Thyroid gland (tissue), 4 donors: ENCODE data around the gene TMBIM6.

ENCODE experiments used
- CTCF ChIP-seq, 6 experiments: fragments of 200-600 bp in 3 of 6; fragments of 450-650 bp in 3 of 6; sonication (generic) in 3 of 6; IDR thresholded peaks; one replicate each; pipeline ENCODE4 v1.5.1; 2016 to 2019; ENCODE audit warnings: antibody characterized with exemption in 6 of 6, mild to moderate bottlenecking in 2 of 6, inconsistent platforms in 1 of 6, moderate library complexity in 1 of 6
- POLR2A ChIP-seq, 2 donors: fragments of 450-650 bp; IDR thresholded peaks; one replicate each; pipeline ENCODE4 v1.6.1; 2017; ENCODE audit warnings: antibody characterized with exemption in 2 of 2, mild to moderate bottlenecking in 2 of 2, moderate library complexity in 1 of 2

- TF ChIP-seq CTCF (IDR thresholded peaks at IDR 0.05) (no peak), POLR2A (IDR thresholded peaks at IDR 0.05) (no peak)
These were observed 65.5 kb downstream of the TMBIM6 start for GRCh38 chr12:49806877-49807276.
